ENCODE results near the gene RPS6KA2. TPM values are rescaled to one million over a fixed set of nuclear protein-coding genes. Genes with fewer than 3 reads are reported as not detected.

RPS6KA2 gene
- total RNA-seq, 1 donor from 2014 or later: 33.7 TPM

GRCh38 chr6:166664135-166664534 is 37.1 kb upstream of the RPS6KA2 start:
- Mint-ChIP-seq H3K4me1 (peaks cover 10% of the 10 kb centered on the region), H3K9me3 (no peaks in the 10 kb centered on the region)
- DNase-seq (ENCODE audit: low read depth, low spot score): no peak

GRCh38 chr6:166663568-166663967 is 36.5 kb upstream of the RPS6KA2 start:
- no peaks in the 10 kb centered on the region for H3K36me3 Mint-ChIP-seq (ENCODE audit: low read depth)
- H3K9me3 Mint-ChIP-seq: no peaks in the 10 kb centered on the region
- no peak for TF ChIP-seq CTCF (conservative IDR thresholded peaks at IDR 0.05)
- no peak overlapping the region for H3K4me3 Mint-ChIP-seq
- H3K27ac Mint-ChIP-seq (ENCODE audit: unreplicated experiment): no peak overlapping the region
- no peak for DNase-seq (ENCODE audit: low read depth, low spot score)
- H3K4me1 Mint-ChIP-seq: peaks cover 10% of the 10 kb centered on the region
- H3K27me3 Mint-ChIP-seq (ENCODE audit: low read depth): no peaks in the 10 kb centered on the region

More at GRCh38 chr6:166664135-166664534, 37.1 kb upstream of the RPS6KA2 start:
- Mint-ChIP-seq H3K27me3 (ENCODE audit: low read depth) (no peaks in the 10 kb centered on the region), H3K27ac (ENCODE audit: unreplicated experiment) (no peak overlapping the region), H3K4me3 (no peak overlapping the region), H3K36me3 (ENCODE audit: low read depth) (no peaks in the 10 kb centered on the region)
- no peak for TF ChIP-seq CTCF (conservative IDR thresholded peaks at IDR 0.05)

GRCh38 chr6:166662690-166663089 is 35.6 kb upstream of the RPS6KA2 start:
- Mint-ChIP-seq H3K4me1 (peaks cover 4% of the 10 kb centered on the region), H3K9me3 (no peaks in the 10 kb centered on the region), H3K4me3 (no peak overlapping the region), H3K36me3 (ENCODE audit: low read depth) (no peaks in the 10 kb centered on the region), H3K27ac (ENCODE audit: unreplicated experiment) (peak overlapping the region; percentile 10), H3K27me3 (ENCODE audit: low read depth) (peaks cover 2% of the 10 kb centered on the region)
- DNase-seq (ENCODE audit: low read depth, low spot score): no peak
- TF ChIP-seq CTCF (conservative IDR thresholded peaks at IDR 0.05): no peak

GRCh38 chr6:166661327-166662085 is 34.5 kb upstream of the RPS6KA2 start:
- Mint-ChIP-seq H3K4me3 (no peak overlapping the region), H3K4me1 (peaks cover 8% of the 10 kb centered on the region), H3K27ac (ENCODE audit: unreplicated experiment) (no peak overlapping the region), H3K9me3 (no peaks in the 10 kb centered on the region), H3K36me3 (ENCODE audit: low read depth) (no peaks in the 10 kb centered on the region), H3K27me3 (ENCODE audit: low read depth) (peaks cover 2% of the 10 kb centered on the region)
- DNase-seq (ENCODE audit: low read depth, low spot score): no peak
- TF ChIP-seq CTCF (conservative IDR thresholded peaks at IDR 0.05): no peak

- Mint-ChIP-seq H3K27me3 (ENCODE audit: low read depth) (peaks cover 2% of the 10 kb centered on the region), H3K27ac (ENCODE audit: unreplicated experiment) (no peak overlapping the region)
Measured at GRCh38 chr6:166660157-166660688, 33.2 kb upstream of the RPS6KA2 start.

More at GRCh38 chr6:166660157-166660688, 33.2 kb upstream of the RPS6KA2 start:
- DNase-seq (ENCODE audit: low read depth, low spot score): no peak
- Mint-ChIP-seq H3K4me1 (peaks cover 8% of the 10 kb centered on the region), H3K36me3 (ENCODE audit: low read depth) (no peaks in the 10 kb centered on the region), H3K9me3 (no peaks in the 10 kb centered on the region), H3K4me3 (no peak overlapping the region)
- no peak for TF ChIP-seq CTCF (conservative IDR thresholded peaks at IDR 0.05)

All from neural crest cell (in vitro differentiated cells).